ENCODE data around the gene CORO6.

DNA sequence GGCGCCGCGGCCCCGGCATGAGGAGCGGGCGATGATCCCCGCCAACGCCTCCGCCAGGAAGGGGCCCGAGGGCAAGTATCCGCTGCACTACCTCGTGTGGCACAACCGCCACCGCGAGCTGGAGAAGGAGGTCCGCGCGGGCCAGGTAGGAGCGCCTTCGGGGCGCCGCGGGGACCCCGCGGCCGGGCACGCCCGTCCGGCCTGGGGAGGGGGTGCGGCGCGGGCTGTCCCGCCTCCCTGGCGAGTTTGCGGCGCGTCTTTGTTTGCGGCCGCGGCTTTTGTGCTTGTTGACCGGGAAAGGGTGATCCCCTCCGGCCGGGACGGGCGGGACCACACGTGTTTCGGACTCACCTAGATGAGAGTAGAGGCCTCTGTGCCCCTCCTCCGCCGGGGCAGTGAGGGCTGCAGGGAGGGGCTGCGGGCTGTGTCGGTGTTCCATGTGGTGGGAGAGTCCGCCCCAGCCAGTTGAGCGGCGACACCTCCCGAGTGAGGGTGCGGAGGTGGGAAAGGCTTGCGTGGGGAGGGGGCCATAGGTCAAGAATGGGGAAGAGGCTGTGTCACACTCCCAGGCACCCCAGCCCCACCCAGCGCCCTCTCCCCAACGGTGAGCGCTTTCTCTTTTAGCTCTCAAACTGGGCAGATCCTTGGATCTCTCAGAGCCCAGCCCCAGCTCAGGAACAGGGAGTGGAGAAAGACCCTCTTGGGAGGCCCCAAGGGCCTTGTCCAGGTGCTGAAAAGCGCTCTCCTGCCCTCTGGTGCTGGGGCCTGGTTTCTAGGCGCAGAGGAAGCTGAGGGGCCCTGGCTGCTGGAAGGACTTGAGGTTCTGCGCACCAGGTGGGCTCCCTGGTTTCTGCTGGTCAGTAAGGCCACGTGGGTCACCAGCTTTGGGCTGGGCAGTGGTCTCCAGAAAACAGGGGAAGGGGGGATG lies 28.9 kb downstream of the CORO6 start:
- no peak for TF ChIP-seq POLR2A (IDR thresholded peaks at IDR 0.05; ENCODE audit: low read depth, low read length)
- TF ChIP-seq TAF1 (IDR thresholded peaks at IDR 0.05; ENCODE audit: low read depth, low read length) = no peak
- TF ChIP-seq POLR2AphosphoS5 (IDR thresholded peaks at IDR 0.05; ENCODE audit: low read depth, low read length) = no peak
- no peak for TF ChIP-seq POU2F2 (IDR thresholded peaks at IDR 0.05; ENCODE audit: low read depth, low read length)
- no peak for TF ChIP-seq PAX5 (IDR thresholded peaks at IDR 0.05; ENCODE audit: insufficient read depth, low read length, severe bottlenecking)
- TF ChIP-seq SPI1 (IDR thresholded peaks at IDR 0.05; ENCODE audit: low read depth, low read length) = no peak
